Peyer's patch (tissue), 4 donors: Measurements from ENCODE around the gene SLC39A9. TPM values are rescaled to one million over a fixed set of nuclear protein-coding genes. Genes with fewer than 3 reads are reported as not detected.
"Not testable (repeated sequence)": the region's sequence is repeated elsewhere in the genome, so short reads cannot be mapped to it uniquely, and the experiment has no call there.

Source experiments
- DNase-seq, 3 donors: peaks; one replicate each; pipeline ENCODE4 v3.0.0-alpha.2; 2017 to 2019
- H3K27ac ChIP-seq, 4 donors: fragments of 200-600 bp; sonication (generic); one replicate each; pipeline ENCODE4 v1.5.1; 2016 to 2019
- H3K27me3 ChIP-seq, 2 donors: fragments of 200-600 bp; sonication (generic); one replicate each; pipeline ENCODE4 v1.5.1; 2019
- H3K36me3 ChIP-seq, 3 donors: fragments of 200-600 bp; sonication (generic); one replicate each; pipeline ENCODE4 v1.5.1; 2016 to 2019
- H3K4me1 ChIP-seq, 4 donors: fragments of 200-600 bp; sonication (generic); one replicate each; pipeline ENCODE4 v1.5.1; 2016 to 2019
- H3K4me3 ChIP-seq, 4 donors: fragments of 200-600 bp; sonication (generic); 1 replicate in 3 of 4; 2 replicates in 1 of 4; pipeline ENCODE4 v1.5.1; 2016 to 2019; ENCODE audit warnings: mild to moderate bottlenecking in 1 of 4
- H3K9me3 ChIP-seq, 4 donors: fragments of 200-600 bp; sonication (generic); one replicate each; pipeline ENCODE4 v1.5.1; 2016 to 2019; ENCODE audit warnings: mild to moderate bottlenecking in 1 of 4
- CTCF ChIP-seq, 6 experiments: fragments of 450-650 bp in 4 of 6; fragments of 200-600 bp in 2 of 6; sonication (generic) in 1 of 6; IDR thresholded peaks; one replicate each; pipeline ENCODE4 v1.5.1; 2017 to 2019; ENCODE audit warnings: antibody characterized with exemption in 6 of 6, mild to moderate bottlenecking in 3 of 6, moderate library complexity in 1 of 6
- POLR2A ChIP-seq, 2 donors: fragments of 450-650 bp; IDR thresholded peaks; one replicate each; pipeline ENCODE4 v1.5.1; 2017; ENCODE audit warnings: antibody characterized with exemption in 2 of 2, mild to moderate bottlenecking in 2 of 2, moderate library complexity in 2 of 2
- total RNA-seq, 4 donors: library from RNA; depleted of rRNA; stranded (reverse); fragments of >200 nt; gene quantifications; one replicate each; pipeline ENCODE4 v1.1.0, GENCODE V29; 2016

Gene SLC39A9
- total RNA-seq, 4 donors from 2014 or later = 30.5 to 113 (median 77.9) TPM

GRCh38 chr14:69491193-69491592, 92.7 kb downstream of the SLC39A9 start:
- Histone ChIP-seq H3K4me3 (no peak overlapping the region), H3K27me3 (no peaks in the 10 kb centered on the region), H3K4me1 (no peaks in the 10 kb centered on the region), H3K36me3 (no peaks in the 10 kb centered on the region), H3K27ac (no peak overlapping the region), H3K9me3 (no peaks in the 10 kb centered on the region)
- DNase-seq = no peak
- TF ChIP-seq POLR2A (IDR thresholded peaks at IDR 0.05) = no peak
- TF ChIP-seq CTCF (IDR thresholded peaks at IDR 0.05) = no peak

GRCh38 chr14:69493038-69493437, 94.5 kb downstream of the SLC39A9 start:
- no peak for DNase-seq
- Histone ChIP-seq H3K36me3 (no peaks in the 10 kb centered on the region), H3K27ac (no peak overlapping the region), H3K4me1 (no peaks in the 10 kb centered on the region), H3K9me3 (no peaks in the 10 kb centered on the region), H3K4me3 (no peak overlapping the region), H3K27me3 (no peaks in the 10 kb centered on the region)
- TF ChIP-seq CTCF (IDR thresholded peaks at IDR 0.05) = no peak
- TF ChIP-seq POLR2A (IDR thresholded peaks at IDR 0.05) = no peak

GRCh38 chr14:69493791-69494190, 95.3 kb downstream of the SLC39A9 start:
- no peak for DNase-seq

GRCh38 chr14:69495341-69495921, 96.9 kb downstream of the SLC39A9 start:
- H3K9me3 ChIP-seq = no peaks in the 10 kb centered on the region
- no peaks in the 10 kb centered on the region for H3K27me3 ChIP-seq
- H3K27ac ChIP-seq = no peak overlapping the region
- H3K4me3 ChIP-seq = no peak overlapping the region
- H3K36me3 ChIP-seq = no peaks in the 10 kb centered on the region
- no peaks in the 10 kb centered on the region for H3K4me1 ChIP-seq
- TF ChIP-seq POLR2A (IDR thresholded peaks at IDR 0.05) (no peak), CTCF (IDR thresholded peaks at IDR 0.05) (no peak)
- DNase-seq = no peak

More at GRCh38 chr14:69493791-69494190, 95.3 kb downstream of the SLC39A9 start:
- H3K36me3 ChIP-seq = no peaks in the 10 kb centered on the region
- no peak overlapping the region for H3K4me3 ChIP-seq
- no peaks in the 10 kb centered on the region for H3K9me3 ChIP-seq
- H3K27ac ChIP-seq = no peak overlapping the region
- TF ChIP-seq POLR2A (IDR thresholded peaks at IDR 0.05) = no peak
- no peak for TF ChIP-seq CTCF (IDR thresholded peaks at IDR 0.05)
- H3K27me3 ChIP-seq = no peaks in the 10 kb centered on the region
- H3K4me1 ChIP-seq = no peaks in the 10 kb centered on the region

GRCh38 chr14:69497866-69498265, 99.4 kb downstream of the SLC39A9 start:
- H3K27ac ChIP-seq, H3K27me3 ChIP-seq, H3K9me3 ChIP-seq, H3K4me1 ChIP-seq, H3K36me3 ChIP-seq, DNase-seq, H3K4me3 ChIP-seq: not testable (repeated sequence)

- H3K9me3 ChIP-seq, DNase-seq, H3K4me3 ChIP-seq, H3K27ac ChIP-seq, H3K27me3 ChIP-seq, H3K4me1 ChIP-seq, H3K36me3 ChIP-seq: not testable (repeated sequence)
Observed at GRCh38 chr14:69498286-69498685, 99.8 kb downstream of the SLC39A9 start.

GRCh38 chr14:69499436-69499835, 100.9 kb downstream of the SLC39A9 start:
- no peak overlapping the region for H3K4me3 ChIP-seq
- no peaks in the 10 kb centered on the region for H3K4me1 ChIP-seq
- H3K27ac ChIP-seq = no peak overlapping the region
- no peak for DNase-seq
- no peaks in the 10 kb centered on the region for H3K27me3 ChIP-seq
- TF ChIP-seq CTCF (IDR thresholded peaks at IDR 0.05) (no peak), POLR2A (IDR thresholded peaks at IDR 0.05) (no peak)
- no peaks in the 10 kb centered on the region for H3K36me3 ChIP-seq
- H3K9me3 ChIP-seq = no peaks in the 10 kb centered on the region
